ENCODE data around the gene CAVIN3.

Gene CAVIN3

GRCh38 chr11:6332066-6332465 is 11.8 kb upstream of the CAVIN3 start:
- Histone ChIP-seq H3K27me3 (replicated peaks) (no peaks in the 10 kb centered on the region), H3K27ac (no peak overlapping the region), H3K4me3 (ENCODE audit: low read depth, low read length) (no peak overlapping the region), H3K36me3 (replicated peaks) (no peaks in the 10 kb centered on the region)
- no peak for DNase-seq
- no peak for TF ChIP-seq CTCF (IDR thresholded peaks at IDR 0.05; ENCODE audit: low read depth, low read length, missing control alignments)
- in situ Hi-C loops (cut with HindIII; ENCODE audit: low pct_ligation_motif_present, low sequenced_read_pairs), result no loop called here

GRCh38 chr11:6328321-6328720 is 8.0 kb upstream of the CAVIN3 start:
- in situ Hi-C loops (cut with HindIII; ENCODE audit: low pct_ligation_motif_present, low sequenced_read_pairs), result no loop called here
- Histone ChIP-seq H3K4me3 (ENCODE audit: low read depth, low read length) (no peak overlapping the region), H3K27ac (no peak overlapping the region), H3K27me3 (replicated peaks) (no peaks in the 10 kb centered on the region), H3K36me3 (replicated peaks) (no peaks in the 10 kb centered on the region)
- no peak for TF ChIP-seq CTCF (IDR thresholded peaks at IDR 0.05; ENCODE audit: low read depth, low read length, missing control alignments)
- DNase-seq, result no peak

GRCh38 chr11:6327806-6328205 is 7.5 kb upstream of the CAVIN3 start:
- DNase-seq, result no peak
- TF ChIP-seq CTCF (IDR thresholded peaks at IDR 0.05; ENCODE audit: low read depth, low read length, missing control alignments), result no peak
- Histone ChIP-seq H3K27me3 (replicated peaks) (no peaks in the 10 kb centered on the region), H3K36me3 (replicated peaks) (no peaks in the 10 kb centered on the region), H3K4me3 (ENCODE audit: low read depth, low read length) (no peak overlapping the region), H3K27ac (no peak overlapping the region)
- in situ Hi-C loops (cut with HindIII; ENCODE audit: low pct_ligation_motif_present, low sequenced_read_pairs), result no loop called here

- Histone ChIP-seq H3K36me3 (replicated peaks) (no peaks in the 10 kb centered on the region), H3K27me3 (replicated peaks) (no peaks in the 10 kb centered on the region), H3K4me3 (ENCODE audit: low read depth, low read length) (no peak overlapping the region), H3K27ac (no peak overlapping the region)
- in situ Hi-C loops (cut with HindIII; ENCODE audit: low pct_ligation_motif_present, low sequenced_read_pairs), result no loop called here
- DNase-seq, result no peak
- TF ChIP-seq CTCF (IDR thresholded peaks at IDR 0.05; ENCODE audit: low read depth, low read length, missing control alignments), result no peak
Measured at GRCh38 chr11:6326985-6327384, 6.7 kb upstream of the CAVIN3 start.

- H3K4me3 ChIP-seq (ENCODE audit: low read depth, low read length), result no peak overlapping the region
- in situ Hi-C loops (cut with HindIII; ENCODE audit: low pct_ligation_motif_present, low sequenced_read_pairs), result no loop called here
- no peak for TF ChIP-seq CTCF (IDR thresholded peaks at IDR 0.05; ENCODE audit: low read depth, low read length, missing control alignments)
- no peak overlapping the region for H3K27ac ChIP-seq
- DNase-seq, result no peak
- no peaks in the 10 kb centered on the region for H3K36me3 ChIP-seq (replicated peaks)
- no peaks in the 10 kb centered on the region for H3K27me3 ChIP-seq (replicated peaks)
Measured at GRCh38 chr11:6326303-6326702, 6.0 kb upstream of the CAVIN3 start.

- Histone ChIP-seq H3K27ac (no peak overlapping the region), H3K4me3 (ENCODE audit: low read depth, low read length) (no peak overlapping the region), H3K27me3 (replicated peaks) (no peaks in the 10 kb centered on the region), H3K36me3 (replicated peaks) (peaks cover 2% of the 10 kb centered on the region)
- no peak for TF ChIP-seq CTCF (IDR thresholded peaks at IDR 0.05; ENCODE audit: low read depth, low read length, missing control alignments)
- in situ Hi-C loops (cut with HindIII; ENCODE audit: low pct_ligation_motif_present, low sequenced_read_pairs), result no loop called here
- no peak for DNase-seq
Measured at GRCh38 chr11:6323291-6323905, 3.1 kb upstream of the CAVIN3 start.
